HepG2 (cell line): ENCODE data around the gene TCAF1. TPM values are rescaled to one million over a fixed set of nuclear protein-coding genes. Genes with fewer than 3 reads are reported as not detected.
A peak's percentile ranks its signal among the peaks of the same experiment; 100 is the strongest.

ENCODE experiments used
- ASH2L ChIP-seq: fragments of 300-600, 200-600 bp; sonication (generic); IDR thresholded peaks from 2 replicates; pipeline ENCODE4 v1.7.0; 2017; ENCODE audit warnings: low read depth, mild to moderate bottlenecking, moderate library complexity, mixed read lengths, low read length; ENCODE audit not compliant: insufficient read length
- ELF1 ChIP-seq: sonication (generic); formaldehyde crosslinking; IDR thresholded peaks from 2 replicates; pipeline ENCODE4 v1.4.0; 2020; ENCODE audit warnings: missing genetic modification reagents
- FOSL1 ChIP-seq: sonication (generic); formaldehyde crosslinking; IDR thresholded peaks from 2 replicates; pipeline ENCODE4 v1.9.0; 2021; ENCODE audit warnings: missing genetic modification reagents, borderline replicate concordance
- FOXA1 ChIP-seq, 2 experiments: fragments of 450-650 bp in 1 of 2; sonication (generic) in 1 of 2; formaldehyde crosslinking in 1 of 2; IDR thresholded peaks; 2 replicates each; pipeline versions ENCODE4 v1.4.0 to v1.6.1; 2016 to 2020; ENCODE audit warnings: missing genetic modification reagents in 1 of 2
- FOXP1 ChIP-seq, 2 experiments: fragments of 450-650 bp in 1 of 2; IDR thresholded peaks; 2 replicates each; pipeline ENCODE4 v1.6.1; 2017 to 2018; ENCODE audit warnings: antibody characterized with exemption in 1 of 2
- GTF2F1 ChIP-seq: fragments of 150-350 bp; IDR thresholded peaks from 2 replicates; pipeline ENCODE4 v1.6.1; 2014; ENCODE audit warnings: low read length
- MBNL3 ChIP-seq: fragments of 250-450 bp; sonication (Bioruptor Pico); conservative IDR thresholded peaks from 2 replicates; pipeline ENCODE4 v1.8.0; 2022; ENCODE audit warnings: mild to moderate bottlenecking, inconsistent platforms
- MED13 ChIP-seq: sonication (generic); formaldehyde crosslinking; IDR thresholded peaks from 2 replicates; pipeline ENCODE4 v1.5.0; 2020; ENCODE audit warnings: missing genetic modification reagents
- NFE2L2 ChIP-seq: fragments of 150-350 bp; IDR thresholded peaks from 2 replicates; pipeline ENCODE4 v1.6.1; 2014; ENCODE audit warnings: low read length
- PHB2 ChIP-seq: fragments of 450-650 bp; IDR thresholded peaks from 2 replicates; pipeline ENCODE4 v1.6.1; 2018; ENCODE audit not compliant: partially characterized antibody
- PPARG ChIP-seq: conservative IDR thresholded peaks from 2 replicates; pipeline ENCODE4 v1.6.1; 2016; ENCODE audit warnings: missing biosample characterization, missing genetic modification reagents
- SOX5 ChIP-seq: IDR thresholded peaks from 2 replicates; pipeline ENCODE4 v1.6.1; 2016; ENCODE audit warnings: borderline replicate concordance
- STAT5B ChIP-seq: sonication (generic); formaldehyde crosslinking; IDR thresholded peaks from 2 replicates; pipeline ENCODE4 v1.4.0; 2020; ENCODE audit warnings: missing genetic modification reagents
- TEAD3 ChIP-seq: optimal IDR thresholded peaks from 2 replicates; pipeline ENCODE3; 2016; ENCODE audit warnings: borderline replicate concordance
- U2AF2 ChIP-seq: fragments of 200-400 bp; formaldehyde crosslinking; IDR thresholded peaks from 2 replicates; pipeline ENCODE4 v1.6.1; 2017; ENCODE audit warnings: low read depth, mild to moderate bottlenecking, low read length
- ZNF430 ChIP-seq: sonication (generic); formaldehyde crosslinking; IDR thresholded peaks from 2 replicates; pipeline ENCODE4 v1.9.0; 2021; ENCODE audit warnings: mild to moderate bottlenecking, missing genetic modification reagents
- ZZZ3 ChIP-seq: sonication (generic); formaldehyde crosslinking; IDR thresholded peaks from 2 replicates; pipeline ENCODE4 v1.4.0; 2020; ENCODE audit warnings: missing genetic modification reagents, mild to moderate bottlenecking, borderline replicate concordance
- polyA plus RNA-seq, 8 experiments: library from polyadenylated mRNA; depleted of rRNA in 3 of 8; stranded (reverse) in 7 of 8; unstranded in 1 of 8; fragments of >200 nt; fragmentation: Illumina TruSeq in 4 of 8; extraction: Trizol in 4 of 8; gene quantifications; 2 replicates each; pipeline versions ENCODE4 v1.2.1 to v1.2.3, GENCODE V29; 2011 to 2016; ENCODE audit warnings: low read depth in 4 of 8, missing spikeins in 1 of 8, mixed read lengths in 1 of 8; ENCODE audit not compliant: insufficient read depth in 1 of 8
- total RNA-seq, 5 experiments: library from RNA; depleted of rRNA; stranded (reverse); fragments of >200 nt; fragmentation: Illumina TruSeq; extraction: Trizol; gene quantifications; 2 replicates each; pipeline ENCODE4 v1.2.3, GENCODE V29; 2016; ENCODE audit warnings: low read depth in 1 of 5
- TF ChIP-seq, protein P1 (sequence below): sonication (generic); formaldehyde crosslinking; conservative IDR thresholded peaks from 2 replicates; pipeline ENCODE4 v1.4.0; 2020; ENCODE audit warnings: mild to moderate bottlenecking, missing genetic modification reagents, moderate library complexity
- TF ChIP-seq, protein P2 (sequence below): sonication (generic); formaldehyde crosslinking; IDR thresholded peaks from 2 replicates; pipeline ENCODE4 v1.4.0; 2020; ENCODE audit warnings: mild to moderate bottlenecking, missing genetic modification reagents
- TF ChIP-seq, protein P3 (sequence below): sonication (generic); formaldehyde crosslinking; IDR thresholded peaks from 2 replicates; pipeline ENCODE4 v1.5.1; 2020; ENCODE audit warnings: mild to moderate bottlenecking, missing genetic modification reagents
- TF ChIP-seq, protein P4 (sequence below): sonication (generic); formaldehyde crosslinking; IDR thresholded peaks from 2 replicates; pipeline ENCODE4 v1.5.0; 2020; ENCODE audit warnings: missing genetic modification reagents

The TCAF1 gene
- total and polyA plus RNA-seq, 2 of the 13 experiments (the other 11 are each of a cell fraction or from before 2014, with no cell fraction given): 36.2 to 101 TPM

DNA sequence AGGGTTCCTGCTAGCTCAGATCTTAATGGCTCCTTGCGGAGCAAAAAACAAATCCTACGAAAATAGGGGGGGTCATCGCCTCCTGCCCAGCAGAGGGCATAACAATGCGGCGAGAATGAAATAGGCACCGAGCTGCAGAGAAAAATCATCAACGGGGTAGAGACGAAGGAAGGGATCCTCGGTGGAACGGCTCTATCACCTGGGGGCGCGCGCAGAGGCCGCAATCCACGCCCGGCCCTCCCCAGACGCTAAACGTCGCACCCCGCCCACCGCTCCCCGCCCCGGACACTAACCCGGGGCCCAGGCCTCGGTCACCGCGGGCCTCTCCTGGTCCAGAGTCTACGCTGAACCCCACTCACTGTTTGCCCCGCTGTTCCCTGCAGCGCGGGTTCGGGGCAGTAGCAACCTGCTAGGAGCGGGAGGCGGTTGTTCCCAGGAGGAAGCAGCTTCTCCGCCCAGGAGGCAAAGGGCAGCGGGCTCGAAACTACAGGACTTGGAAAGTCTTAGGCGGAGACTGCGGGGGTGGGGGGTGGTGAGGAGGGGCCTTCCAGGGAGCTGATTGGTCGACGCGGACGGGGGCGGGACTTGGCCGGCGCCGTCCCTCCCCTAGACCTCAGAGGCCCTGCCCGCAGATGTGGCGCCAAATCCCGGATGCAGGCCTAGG is at the start of gene TCAF1 (continued):
- peak; percentile 55 for TF ChIP-seq SOX5
- TF ChIP-seq FOXA1 (IDR thresholded peaks at IDR 0.05): no peak
- peak; percentile 35; the same call in 1 of the 2 replicates for TF ChIP-seq FOXA1 (CRISPR knock-in tag; IDR thresholded peaks at IDR 0.05)
- TF ChIP-seq, protein P1, sequence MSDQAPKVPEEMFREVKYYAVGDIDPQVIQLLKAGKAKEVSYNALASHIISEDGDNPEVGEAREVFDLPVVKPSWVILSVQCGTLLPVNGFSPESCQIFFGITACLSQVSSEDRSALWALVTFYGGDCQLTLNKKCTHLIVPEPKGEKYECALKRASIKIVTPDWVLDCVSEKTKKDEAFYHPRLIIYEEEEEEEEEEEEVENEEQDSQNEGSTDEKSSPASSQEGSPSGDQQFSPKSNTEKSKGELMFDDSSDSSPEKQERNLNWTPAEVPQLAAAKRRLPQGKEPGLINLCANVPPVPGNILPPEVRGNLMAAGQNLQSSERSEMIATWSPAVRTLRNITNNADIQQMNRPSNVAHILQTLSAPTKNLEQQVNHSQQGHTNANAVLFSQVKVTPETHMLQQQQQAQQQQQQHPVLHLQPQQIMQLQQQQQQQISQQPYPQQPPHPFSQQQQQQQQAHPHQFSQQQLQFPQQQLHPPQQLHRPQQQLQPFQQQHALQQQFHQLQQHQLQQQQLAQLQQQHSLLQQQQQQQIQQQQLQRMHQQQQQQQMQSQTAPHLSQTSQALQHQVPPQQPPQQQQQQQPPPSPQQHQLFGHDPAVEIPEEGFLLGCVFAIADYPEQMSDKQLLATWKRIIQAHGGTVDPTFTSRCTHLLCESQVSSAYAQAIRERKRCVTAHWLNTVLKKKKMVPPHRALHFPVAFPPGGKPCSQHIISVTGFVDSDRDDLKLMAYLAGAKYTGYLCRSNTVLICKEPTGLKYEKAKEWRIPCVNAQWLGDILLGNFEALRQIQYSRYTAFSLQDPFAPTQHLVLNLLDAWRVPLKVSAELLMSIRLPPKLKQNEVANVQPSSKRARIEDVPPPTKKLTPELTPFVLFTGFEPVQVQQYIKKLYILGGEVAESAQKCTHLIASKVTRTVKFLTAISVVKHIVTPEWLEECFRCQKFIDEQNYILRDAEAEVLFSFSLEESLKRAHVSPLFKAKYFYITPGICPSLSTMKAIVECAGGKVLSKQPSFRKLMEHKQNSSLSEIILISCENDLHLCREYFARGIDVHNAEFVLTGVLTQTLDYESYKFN (CRISPR knock-in tag): peak; percentile 96
- TF ChIP-seq TEAD3 (CRISPR knock-in tag): no peak
- peak; percentile 86 for TF ChIP-seq ASH2L
- peak; percentile 91 for TF ChIP-seq ZNF430 (CRISPR knock-in tag)
- TF ChIP-seq PPARG (CRISPR knock-in tag): peak; percentile 67
- TF ChIP-seq ELF1: peak; percentile 47; the same call in 1 of the 2 replicates
- peak; percentile 23; the same call in 1 of the 2 replicates for TF ChIP-seq ZZZ3 (CRISPR knock-in tag)
- TF ChIP-seq, protein P2, sequence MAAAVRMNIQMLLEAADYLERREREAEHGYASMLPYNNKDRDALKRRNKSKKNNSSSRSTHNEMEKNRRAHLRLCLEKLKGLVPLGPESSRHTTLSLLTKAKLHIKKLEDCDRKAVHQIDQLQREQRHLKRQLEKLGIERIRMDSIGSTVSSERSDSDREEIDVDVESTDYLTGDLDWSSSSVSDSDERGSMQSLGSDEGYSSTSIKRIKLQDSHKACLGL (CRISPR knock-in tag): no peak; the same call in 1 of the 2 replicates
- peak; percentile 86; the same call in 1 of the 2 replicates for TF ChIP-seq GTF2F1
- no peak for TF ChIP-seq U2AF2
- TF ChIP-seq, protein P3, sequence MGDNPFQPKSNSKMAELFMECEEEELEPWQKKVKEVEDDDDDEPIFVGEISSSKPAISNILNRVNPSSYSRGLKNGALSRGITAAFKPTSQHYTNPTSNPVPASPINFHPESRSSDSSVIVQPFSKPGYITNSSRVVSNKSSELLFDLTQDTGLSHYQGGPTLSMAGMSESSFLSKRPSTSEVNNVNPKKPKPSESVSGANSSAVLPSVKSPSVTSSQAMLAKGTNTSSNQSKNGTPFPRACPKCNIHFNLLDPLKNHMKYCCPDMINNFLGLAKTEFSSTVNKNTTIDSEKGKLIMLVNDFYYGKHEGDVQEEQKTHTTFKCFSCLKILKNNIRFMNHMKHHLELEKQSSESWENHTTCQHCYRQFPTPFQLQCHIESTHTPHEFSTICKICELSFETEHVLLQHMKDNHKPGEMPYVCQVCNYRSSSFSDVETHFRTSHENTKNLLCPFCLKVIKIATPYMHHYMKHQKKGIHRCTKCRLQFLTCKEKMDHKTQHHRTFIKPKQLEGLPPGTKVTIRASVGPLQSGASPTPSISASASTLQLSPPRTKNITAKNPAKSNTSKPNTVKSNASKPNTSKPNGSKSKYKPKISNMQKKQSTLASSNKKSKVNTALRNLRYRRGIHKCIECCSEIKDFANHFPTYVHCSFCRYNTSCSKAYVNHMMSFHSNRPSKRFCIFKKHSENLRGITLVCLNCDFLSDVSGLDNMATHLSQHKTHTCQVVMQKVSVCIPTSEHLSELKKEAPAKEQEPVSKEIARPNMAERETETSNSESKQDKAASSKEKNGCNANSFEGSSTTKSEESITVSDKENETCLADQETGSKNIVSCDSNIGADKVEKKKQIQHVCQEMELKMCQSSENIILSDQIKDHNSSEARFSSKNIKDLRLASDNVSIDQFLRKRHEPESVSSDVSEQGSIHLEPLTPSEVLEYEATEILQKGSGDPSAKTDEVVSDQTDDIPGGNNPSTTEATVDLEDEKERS: peak; percentile 53; the same call in 1 of the 2 replicates
- no peak for TF ChIP-seq STAT5B (CRISPR knock-in tag)
- TF ChIP-seq PHB2: no peak
- TF ChIP-seq FOSL1 (CRISPR knock-in tag): no peak
- TF ChIP-seq MED13 (CRISPR knock-in tag): peak; percentile 54; the same call in 1 of the 2 replicates
- no peak for TF ChIP-seq FOXP1 (IDR thresholded peaks at IDR 0.05)
- TF ChIP-seq FOXP1 (CRISPR knock-in tag; IDR thresholded peaks at IDR 0.05): peak; percentile 45; the same call in 1 of the 2 replicates
- no peak for TF ChIP-seq MBNL3 (CRISPR knock-in tag)
- TF ChIP-seq NFE2L2: no peak
- TF ChIP-seq, protein P4, sequence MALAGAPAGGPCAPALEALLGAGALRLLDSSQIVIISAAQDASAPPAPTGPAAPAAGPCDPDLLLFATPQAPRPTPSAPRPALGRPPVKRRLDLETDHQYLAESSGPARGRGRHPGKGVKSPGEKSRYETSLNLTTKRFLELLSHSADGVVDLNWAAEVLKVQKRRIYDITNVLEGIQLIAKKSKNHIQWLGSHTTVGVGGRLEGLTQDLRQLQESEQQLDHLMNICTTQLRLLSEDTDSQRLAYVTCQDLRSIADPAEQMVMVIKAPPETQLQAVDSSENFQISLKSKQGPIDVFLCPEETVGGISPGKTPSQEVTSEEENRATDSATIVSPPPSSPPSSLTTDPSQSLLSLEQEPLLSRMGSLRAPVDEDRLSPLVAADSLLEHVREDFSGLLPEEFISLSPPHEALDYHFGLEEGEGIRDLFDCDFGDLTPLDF (CRISPR knock-in tag): peak; percentile 83; the same call in 1 of the 2 replicates
